KG1 (cell line): ENCODE measurements around the gene KIF25.
"Not testable (repeated sequence)": the region's sequence is repeated elsewhere in the genome, so short reads cannot be mapped to it uniquely, and the experiment has no call there.

ENCODE experiments used
- DNase-seq: peaks from one replicate; lab custom pipeline; 2025; lab: John Stamatoyannopoulos, UW

Gene KIF25

GRCh38 chr6:168071620-168072019, 74.1 kb downstream of the KIF25 start:
- no peak for DNase-seq

- DNase-seq = no peak
These were observed 74.8 kb downstream of the KIF25 start for GRCh38 chr6:168072261-168072660.

- no peak for DNase-seq
These were observed 75.3 kb downstream of the KIF25 start for GRCh38 chr6:168072730-168073129.

- no peak for DNase-seq
These were observed 76.7 kb downstream of the KIF25 start for GRCh38 chr6:168073937-168074730.

GRCh38 chr6:168075216-168075615, 77.7 kb downstream of the KIF25 start:
- DNase-seq = no peak

GRCh38 chr6:168075787-168076202, 78.3 kb downstream of the KIF25 start:
- DNase-seq = no peak

GRCh38 chr6:168077401-168077800, 79.9 kb downstream of the KIF25 start:
- DNase-seq = not testable (repeated sequence)

- no peak for DNase-seq
These were observed 80.9 kb downstream of the KIF25 start for GRCh38 chr6:168078175-168078942.

DNA sequence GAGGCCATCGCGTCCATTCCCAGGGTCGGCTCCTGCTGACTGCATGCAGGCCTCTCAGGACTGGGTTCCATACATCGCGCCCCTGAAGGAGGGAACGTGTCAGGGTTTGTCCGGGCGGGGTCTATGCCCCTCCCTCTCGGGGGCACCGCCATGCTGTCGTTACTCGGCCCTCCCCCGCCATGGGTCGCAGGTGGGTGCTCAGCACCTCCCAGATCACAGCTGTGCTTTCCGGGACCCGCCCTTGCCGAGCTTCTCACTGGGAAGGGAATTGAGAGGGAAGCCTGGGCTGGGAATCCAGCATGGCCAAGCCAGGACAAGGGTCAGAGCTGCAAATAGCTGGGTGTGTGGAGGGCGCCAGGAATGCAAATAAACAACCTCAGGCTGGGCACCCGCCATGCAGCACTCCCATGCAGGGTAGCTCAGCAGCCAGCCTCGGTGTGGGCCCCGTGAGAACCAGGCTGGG, 81.5 kb downstream of the KIF25 start, which contains the start of gene FRMD1:
Gene FRMD1, minus strand, starts transcription at position 270 of the 463 bp plus-strand sequence. Its CDS starts 118 bp downstream, at position 152.
- DNase-seq = no peak

- DNase-seq = no peak
These were observed 83.1 kb downstream of the KIF25 start for GRCh38 chr6:168080393-168081077.

- DNase-seq = no peak
These were observed 84.5 kb downstream of the KIF25 start for GRCh38 chr6:168081858-168082546.

DNA sequence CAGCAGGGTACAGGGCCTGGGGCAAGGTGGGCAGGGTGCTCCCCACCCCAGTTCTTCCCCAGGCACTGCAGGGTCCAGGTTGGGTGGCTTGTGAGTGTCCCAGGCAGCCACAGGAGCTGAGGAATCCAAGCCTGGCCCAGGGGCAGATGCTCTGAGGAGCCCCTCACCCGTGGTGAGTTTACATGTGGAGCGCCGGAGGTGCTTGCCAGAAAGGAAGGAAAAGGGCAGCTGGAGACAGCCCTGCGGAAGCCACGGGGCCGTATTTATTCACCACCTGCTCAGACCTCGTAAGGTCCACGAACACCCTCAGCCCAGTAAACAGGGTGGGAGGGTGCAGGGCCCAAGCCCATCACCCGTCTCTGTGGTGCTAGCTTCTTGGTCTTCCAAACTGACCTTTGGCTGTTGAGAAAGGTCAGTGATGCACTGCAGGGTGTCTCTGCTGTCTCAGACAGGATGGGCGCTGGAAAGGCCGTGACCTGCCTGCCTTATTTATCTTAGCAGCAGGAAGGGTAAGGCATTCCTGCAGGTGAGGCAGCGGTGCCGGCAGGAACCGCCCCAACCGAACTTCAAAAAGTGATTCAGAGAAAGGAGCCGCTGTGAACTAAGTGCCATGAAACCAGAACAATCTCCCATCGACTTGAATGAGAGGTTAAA, 85.5 kb downstream of the KIF25 start:
- no peak for DNase-seq

GRCh38 chr6:168083514-168083885, 86.0 kb downstream of the KIF25 start:
- DNase-seq = no peak

DNA sequence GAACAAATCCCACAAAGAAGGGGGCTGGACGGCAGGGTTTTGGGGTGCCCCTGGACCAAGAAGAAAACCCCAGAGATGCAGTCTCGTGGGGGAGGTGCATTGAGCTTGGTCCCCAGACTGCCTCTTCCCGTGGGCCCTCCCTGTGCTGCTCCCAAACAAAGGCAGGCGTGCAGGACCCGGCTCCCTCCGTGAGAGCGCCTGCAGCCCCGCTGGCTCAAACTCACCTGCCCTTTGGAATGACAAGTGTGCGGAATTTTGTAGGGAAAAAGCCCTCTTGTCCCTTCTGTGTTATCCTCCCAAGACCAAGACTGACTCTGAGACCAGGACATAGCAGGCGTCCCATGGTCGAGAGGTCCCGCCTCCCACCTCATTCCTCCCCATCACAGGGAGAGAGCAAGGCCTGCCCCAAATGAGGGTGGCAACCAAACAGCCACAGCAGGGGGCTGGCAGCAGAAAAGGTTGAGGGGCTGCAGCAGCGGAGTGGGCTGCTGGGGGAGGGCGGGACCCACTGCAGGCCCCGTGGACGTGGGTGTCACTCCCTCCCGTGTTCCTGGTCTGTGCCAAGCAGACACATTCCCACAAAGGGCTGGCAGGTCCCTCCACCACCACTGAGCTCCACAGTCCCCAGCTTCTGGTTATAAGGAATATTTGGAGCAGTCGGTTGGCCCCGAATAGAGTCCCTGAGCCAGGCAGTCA, 87.1 kb downstream of the KIF25 start:
- DNase-seq = no peak

- DNase-seq = no peak
These were observed 88.6 kb downstream of the KIF25 start for GRCh38 chr6:168086066-168086465.

DNA sequence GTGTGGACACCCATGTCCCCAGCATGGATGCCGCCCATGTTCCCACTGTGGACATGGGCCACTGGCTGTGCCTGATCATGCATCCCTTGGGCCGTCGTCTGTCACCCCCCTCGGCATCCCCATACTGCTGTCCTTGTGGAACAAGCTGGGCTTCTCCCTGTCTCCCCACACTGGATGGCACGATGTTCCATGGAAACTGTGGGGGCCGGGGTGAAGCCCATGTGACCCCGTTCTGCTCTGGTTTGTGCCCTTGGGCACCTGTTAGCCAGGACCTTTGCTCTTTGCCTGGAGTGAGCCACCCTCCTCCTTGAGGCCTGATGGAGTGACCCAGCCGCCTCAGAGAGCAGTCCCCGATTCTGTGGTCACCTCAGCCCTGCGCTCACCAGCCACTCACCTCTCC, 89.1 kb downstream of the KIF25 start:
- no peak for DNase-seq

- no peak for DNase-seq
These were observed 90.1 kb downstream of the KIF25 start for GRCh38 chr6:168087436-168088160.

- no peak for DNase-seq
These were observed 90.9 kb downstream of the KIF25 start for GRCh38 chr6:168088161-168089053.
